Stomach (tissue), 4 donors: ENCODE measurements around the gene PRKG1.

Experiments used
- CTCF ChIP-seq, 7 experiments: fragments of 450-650 bp in 4 of 7; fragments of 200-600 bp in 3 of 7; sonication (generic) in 3 of 7; IDR thresholded peaks; one replicate each; pipeline ENCODE4 v1.5.1; 2016 to 2019; ENCODE audit warnings: antibody characterized with exemption in 7 of 7, control low read depth in 2 of 7, mild to moderate bottlenecking in 1 of 7
- EP300 ChIP-seq: sonication (generic); formaldehyde crosslinking; IDR thresholded peaks from one replicate; pipeline ENCODE4 v1.6.1; 2017; ENCODE audit warnings: antibody characterized with exemption
- POLR2A ChIP-seq, 4 donors: fragments of 450-650 bp; IDR thresholded peaks; one replicate each; pipeline ENCODE4 v1.6.1; 2016; ENCODE audit warnings: antibody characterized with exemption in 4 of 4, control low read depth in 2 of 4, mild to moderate bottlenecking in 1 of 4, moderate library complexity in 1 of 4
- POLR2AphosphoS5 ChIP-seq, 3 donors: sonication (generic); formaldehyde crosslinking; IDR thresholded peaks; one replicate each; pipeline ENCODE4 v1.6.1; 2016; ENCODE audit warnings: antibody characterized with exemption in 3 of 3

DNA sequence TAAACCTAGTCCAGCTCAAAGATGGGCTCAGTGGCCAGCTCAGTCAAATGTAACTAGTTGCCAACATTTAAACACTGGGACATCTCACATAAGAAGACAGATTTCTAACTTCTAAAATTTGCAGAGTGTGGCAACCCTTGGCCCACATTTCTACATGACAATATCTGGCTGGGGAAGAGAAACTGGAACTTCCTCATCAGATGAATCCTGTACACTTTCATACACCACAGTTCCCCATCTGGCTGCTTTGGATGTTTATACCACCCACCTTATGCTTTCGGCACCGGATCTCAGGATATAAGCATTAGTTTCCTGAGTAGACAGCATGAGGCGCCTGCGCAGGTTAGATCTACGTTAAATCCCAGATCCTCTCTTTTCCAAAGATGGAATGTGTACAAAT, 199.3 kb downstream of the PRKG1 start:
- TF ChIP-seq POLR2AphosphoS5 (IDR thresholded peaks at IDR 0.05) (no peak), CTCF (IDR thresholded peaks at IDR 0.05) (no peak), EP300 (no peak), POLR2A (IDR thresholded peaks at IDR 0.05) (no peak)
